Nephron (organoid): ENCODE measurements around the gene XPR1.

ENCODE experiments used
- H3K27ac Mint-ChIP-seq, 3 experiments: 2 replicates each; pipeline ENCODE4 v1.8.0; 2020; ENCODE audit warnings: mixed read lengths in 3 of 3, mild to moderate bottlenecking in 2 of 3, moderate library complexity in 1 of 3
- H3K27me3 Mint-ChIP-seq: 2 replicates; pipeline ENCODE4 v1.8.0; 2021; ENCODE audit warnings: low read depth, mild to moderate bottlenecking, moderate library complexity, mixed read lengths
- H3K36me3 Mint-ChIP-seq: 2 replicates; pipeline ENCODE4 v1.8.0; 2020; ENCODE audit warnings: low read depth, mixed read lengths
- H3K4me1 Mint-ChIP-seq: 2 replicates; pipeline ENCODE4 v1.8.0; 2020; ENCODE audit warnings: mixed read lengths
- H3K4me3 Mint-ChIP-seq, 3 experiments: 2 replicates each; pipeline ENCODE4 v1.8.0; 2020; ENCODE audit warnings: mild to moderate bottlenecking in 3 of 3, mixed read lengths in 3 of 3, moderate library complexity in 2 of 3
- H3K9me3 Mint-ChIP-seq: 2 replicates; pipeline ENCODE4 v1.8.0; 2020; ENCODE audit warnings: mixed read lengths
- TF ChIP-seq, protein P1 (sequence below), 3 experiments: fragments of 200-600 bp; sonication (generic); IDR thresholded peaks; one replicate each; pipeline ENCODE4 v1.5.0; 2021; ENCODE audit warnings: antibody characterized with exemption in 3 of 3; ENCODE audit not compliant: unreplicated experiment in 3 of 3

The XPR1 gene

DNA sequence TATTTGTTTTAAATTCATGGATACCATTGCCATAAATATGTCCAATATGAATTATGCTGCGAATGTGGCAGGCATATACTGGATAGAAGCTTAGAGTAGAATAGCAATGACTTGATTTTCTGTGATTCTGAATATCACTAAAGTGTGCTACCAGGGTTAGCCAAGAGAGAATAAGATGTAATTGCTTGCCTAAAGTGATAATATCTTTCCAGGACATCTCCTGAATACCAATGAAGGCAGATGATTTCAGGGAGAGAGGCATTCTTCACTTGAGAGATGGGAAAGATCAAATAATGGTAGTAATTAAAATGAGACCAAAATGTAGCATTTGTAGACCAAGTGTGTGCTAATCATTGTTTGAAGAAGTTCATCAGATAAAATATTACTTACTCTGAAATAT is 227.5 kb downstream of the XPR1 start:
- no peak overlapping the region for H3K27ac Mint-ChIP-seq
- TF ChIP-seq, protein P1, sequence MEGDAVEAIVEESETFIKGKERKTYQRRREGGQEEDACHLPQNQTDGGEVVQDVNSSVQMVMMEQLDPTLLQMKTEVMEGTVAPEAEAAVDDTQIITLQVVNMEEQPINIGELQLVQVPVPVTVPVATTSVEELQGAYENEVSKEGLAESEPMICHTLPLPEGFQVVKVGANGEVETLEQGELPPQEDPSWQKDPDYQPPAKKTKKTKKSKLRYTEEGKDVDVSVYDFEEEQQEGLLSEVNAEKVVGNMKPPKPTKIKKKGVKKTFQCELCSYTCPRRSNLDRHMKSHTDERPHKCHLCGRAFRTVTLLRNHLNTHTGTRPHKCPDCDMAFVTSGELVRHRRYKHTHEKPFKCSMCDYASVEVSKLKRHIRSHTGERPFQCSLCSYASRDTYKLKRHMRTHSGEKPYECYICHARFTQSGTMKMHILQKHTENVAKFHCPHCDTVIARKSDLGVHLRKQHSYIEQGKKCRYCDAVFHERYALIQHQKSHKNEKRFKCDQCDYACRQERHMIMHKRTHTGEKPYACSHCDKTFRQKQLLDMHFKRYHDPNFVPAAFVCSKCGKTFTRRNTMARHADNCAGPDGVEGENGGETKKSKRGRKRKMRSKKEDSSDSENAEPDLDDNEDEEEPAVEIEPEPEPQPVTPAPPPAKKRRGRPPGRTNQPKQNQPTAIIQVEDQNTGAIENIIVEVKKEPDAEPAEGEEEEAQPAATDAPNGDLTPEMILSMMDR (IDR thresholded peaks at IDR 0.05; ENCODE audit: unreplicated experiment in 3 of 3): no peak
- H3K4me3 Mint-ChIP-seq: no peak overlapping the region

DNA sequence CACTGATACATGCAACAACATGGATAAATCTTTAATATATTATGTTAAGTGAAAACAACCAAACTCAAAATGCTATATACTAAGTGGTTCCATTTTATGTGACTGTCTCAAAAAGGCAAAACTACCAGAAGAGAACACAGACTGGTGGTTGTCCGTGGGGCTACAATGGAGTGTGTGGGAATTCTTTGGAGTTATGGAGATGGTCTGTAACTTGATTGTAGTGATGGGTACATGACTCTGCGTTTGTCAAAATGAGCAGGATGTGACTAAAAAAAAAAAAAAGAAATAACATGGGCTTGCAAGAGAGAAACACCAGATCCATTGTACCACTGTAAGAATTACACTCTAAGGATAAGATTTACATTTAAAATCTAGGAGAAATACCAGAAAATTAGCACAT is 228.7 kb downstream of the XPR1 start:
- TF ChIP-seq, protein P1 (IDR thresholded peaks at IDR 0.05; ENCODE audit: unreplicated experiment in 3 of 3): no peak
- Mint-ChIP-seq H3K9me3 (no peaks in the 10 kb centered on the region), H3K27ac (no peak overlapping the region), H3K4me1 (no peaks in the 10 kb centered on the region), H3K4me3 (no peak overlapping the region), H3K36me3 (peaks cover 5% of the 10 kb centered on the region), H3K27me3 (no peaks in the 10 kb centered on the region)

More for the DNA sequence above, 227.5 kb downstream of the XPR1 start:
- H3K36me3 Mint-ChIP-seq: no peaks in the 10 kb centered on the region
- H3K27me3 Mint-ChIP-seq: no peaks in the 10 kb centered on the region
- H3K4me1 Mint-ChIP-seq: peaks cover 5% of the 10 kb centered on the region
- no peaks in the 10 kb centered on the region for H3K9me3 Mint-ChIP-seq

DNA sequence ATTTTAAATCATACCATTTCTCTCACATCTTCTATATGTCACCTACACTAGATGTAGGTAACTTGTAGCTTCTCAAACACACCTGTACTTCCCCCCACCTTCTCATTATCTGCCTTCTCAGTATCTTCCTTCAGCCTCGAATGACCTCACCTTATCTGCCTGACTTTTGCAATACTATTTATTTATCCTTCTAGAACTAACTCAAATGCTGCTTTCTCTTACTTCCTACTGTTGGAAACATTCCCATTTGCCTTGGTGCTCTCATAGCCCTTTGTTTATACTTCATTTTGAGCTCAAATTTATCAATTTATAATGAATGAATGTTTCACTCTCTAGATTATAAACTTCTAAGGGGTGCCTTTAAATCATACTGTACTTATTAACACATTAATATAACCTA is 230.5 kb downstream of the XPR1 start:
- Mint-ChIP-seq H3K36me3 (peaks cover 15% of the 10 kb centered on the region), H3K4me1 (no peaks in the 10 kb centered on the region), H3K4me3 (no peak overlapping the region), H3K27me3 (no peaks in the 10 kb centered on the region), H3K27ac (no peak overlapping the region), H3K9me3 (no peaks in the 10 kb centered on the region)
- TF ChIP-seq, protein P1 (IDR thresholded peaks at IDR 0.05; ENCODE audit: unreplicated experiment in 3 of 3): no peak

DNA sequence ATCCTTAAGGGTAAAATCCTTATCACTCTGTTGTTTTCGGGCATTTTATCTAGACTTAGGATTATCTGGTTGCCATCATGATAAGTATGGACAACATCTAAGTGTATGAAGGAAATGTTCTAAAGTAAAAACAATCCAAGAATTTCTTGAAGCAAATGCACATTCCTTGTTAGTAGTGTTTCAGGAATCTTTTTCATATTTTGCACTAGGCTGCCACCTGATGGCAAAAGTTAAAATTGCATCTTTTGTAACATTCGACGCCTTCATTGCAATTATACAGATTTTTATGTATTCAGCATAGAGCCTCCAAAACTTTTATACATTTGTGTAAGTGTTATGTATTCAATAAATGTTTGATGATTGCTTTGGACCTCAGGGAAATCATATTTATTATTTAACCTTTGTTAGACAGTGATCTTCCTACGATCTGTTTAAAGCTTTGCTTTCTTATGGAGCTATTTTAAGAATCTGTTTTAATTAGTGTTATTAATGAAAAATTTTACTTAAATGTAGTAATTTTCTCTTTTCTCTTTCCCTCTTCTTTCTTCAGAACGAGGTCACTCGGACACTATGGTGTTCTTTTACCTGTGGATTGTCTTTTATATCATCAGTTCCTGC is 231.4 kb downstream of the XPR1 start:
- H3K36me3 Mint-ChIP-seq: peaks cover 15% of the 10 kb centered on the region
- TF ChIP-seq, protein P1 (IDR thresholded peaks at IDR 0.05; ENCODE audit: unreplicated experiment in 3 of 3): peak; percentile 68 to 82 (median 73)

DNA sequence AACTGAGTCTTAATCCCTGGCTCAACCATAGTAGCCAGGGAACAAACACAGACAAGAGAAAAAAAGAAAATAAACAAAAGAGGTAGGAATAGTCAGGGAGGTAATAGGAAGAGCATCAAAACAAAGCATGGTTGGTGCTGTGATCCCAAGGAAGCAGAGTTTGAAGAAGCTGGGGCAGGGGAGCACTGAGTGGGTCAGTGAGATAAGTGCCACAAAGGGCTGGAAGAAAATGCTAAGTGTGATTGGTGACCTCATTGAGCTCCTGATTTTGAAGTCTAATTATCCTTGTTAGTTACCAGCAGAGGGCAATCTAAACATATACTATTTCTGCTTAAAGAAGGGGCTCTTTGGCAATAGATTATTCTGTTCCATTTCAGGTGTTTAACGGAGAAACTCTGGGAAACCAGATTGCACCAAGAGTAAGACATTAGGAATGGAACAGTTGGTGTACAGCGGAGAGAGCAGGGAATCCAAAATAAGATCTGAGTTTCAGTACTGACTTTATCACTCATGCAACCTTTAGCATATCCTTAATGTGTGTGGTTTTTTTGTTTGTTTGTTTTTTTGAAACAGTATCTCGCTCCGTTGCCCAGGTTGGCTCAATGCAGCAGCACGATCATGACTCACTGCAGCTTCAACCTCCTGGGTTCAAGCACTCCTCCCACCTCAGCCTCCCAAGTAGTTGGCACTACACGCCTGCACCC is 250.1 kb downstream of the XPR1 start:
- H3K9me3 Mint-ChIP-seq: no peaks in the 10 kb centered on the region
- TF ChIP-seq, protein P1 (IDR thresholded peaks at IDR 0.05; ENCODE audit: unreplicated experiment in 3 of 3): peak; percentile 65 to 69 (median 65)

More for the DNA sequence above, 231.4 kb downstream of the XPR1 start:
- Mint-ChIP-seq H3K4me1 (no peaks in the 10 kb centered on the region), H3K27ac (no peak overlapping the region), H3K9me3 (no peaks in the 10 kb centered on the region), H3K27me3 (no peaks in the 10 kb centered on the region), H3K4me3 (no peak overlapping the region)

More for the DNA sequence above, 250.1 kb downstream of the XPR1 start:
- Mint-ChIP-seq H3K27me3 (no peaks in the 10 kb centered on the region), H3K27ac (no peak overlapping the region), H3K36me3 (peaks cover 4% of the 10 kb centered on the region), H3K4me3 (no peak overlapping the region), H3K4me1 (peaks cover 6% of the 10 kb centered on the region)
